Measurements from ENCODE around the gene ZNF672. TPM values are rescaled to one million over a fixed set of nuclear protein-coding genes. Genes with fewer than 3 reads are reported as not detected.

Gene ZNF672
- total and polyA plus RNA-seq, 2 of the 13 experiments (the other 11 are each of a cell fraction or from before 2014, with no cell fraction given), result 17.2 to 22.9 TPM

DNA sequence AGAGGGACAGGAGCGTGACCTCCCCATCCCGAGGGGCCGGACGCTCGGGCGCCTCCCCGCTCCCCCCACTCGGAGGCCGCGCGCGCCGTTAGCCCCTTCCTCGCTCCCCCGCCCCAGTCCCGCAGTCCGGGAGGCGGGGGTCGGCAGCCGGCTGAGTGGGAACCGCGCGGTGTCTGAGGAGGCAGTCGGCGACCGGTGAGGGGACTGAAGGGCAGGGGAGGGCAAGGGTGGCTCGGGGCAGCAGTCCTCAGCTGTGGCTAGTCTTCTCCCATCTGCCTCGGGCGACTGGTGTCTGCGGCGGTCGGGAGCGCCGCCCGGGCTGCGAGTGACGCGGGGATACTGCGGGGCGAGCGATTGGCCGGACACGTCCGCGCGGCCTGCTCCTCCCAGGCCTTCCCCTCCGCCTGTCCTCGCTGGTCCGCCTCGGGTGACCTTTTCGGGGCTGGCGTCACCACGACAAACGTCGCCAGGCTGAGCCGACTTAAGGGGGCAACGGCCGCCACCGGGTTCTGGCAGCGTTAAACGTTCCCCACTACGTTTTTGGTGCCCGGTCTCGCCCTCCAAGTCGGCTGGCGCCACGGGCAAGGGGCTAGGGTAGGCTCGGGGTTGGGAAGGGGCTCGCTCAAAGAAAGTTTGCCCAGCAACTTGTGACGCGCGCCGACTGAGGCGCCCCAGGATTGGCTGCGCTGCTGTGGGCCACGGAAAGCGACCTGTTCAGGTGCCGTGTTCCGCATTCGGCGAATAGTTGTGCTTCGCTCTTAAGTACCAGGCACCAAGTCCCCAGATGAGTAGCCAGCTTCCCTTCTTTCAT, 538 bp downstream of the ZNF672 start (continued):
- TF ChIP-seq, protein P1, sequence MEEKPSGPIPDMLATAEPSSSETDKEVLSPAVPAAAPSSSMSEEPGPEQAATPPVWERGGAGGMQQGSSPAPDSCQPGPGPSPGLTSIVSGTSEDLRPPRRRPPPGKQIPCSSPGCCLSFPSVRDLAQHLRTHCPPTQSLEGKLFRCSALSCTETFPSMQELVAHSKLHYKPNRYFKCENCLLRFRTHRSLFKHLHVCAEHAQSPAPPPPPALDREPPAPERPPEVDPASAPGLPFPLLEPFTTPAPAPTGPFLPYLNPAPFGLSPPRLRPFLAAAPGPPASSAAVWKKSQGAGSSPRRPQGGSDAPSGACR (CRISPR knock-in tag; IDR thresholded peaks at IDR 0.05), result peak; percentile 45; the same call in 1 of the 2 replicates
- TF ChIP-seq GTF3A (CRISPR knock-in tag; conservative IDR thresholded peaks at IDR 0.05) (no peak), HOXA9 (CRISPR knock-in tag; IDR thresholded peaks at IDR 0.05; ENCODE audit: borderline replicate concordance) (no peak), NPAS2 (CRISPR knock-in tag; IDR thresholded peaks at IDR 0.05; ENCODE audit: borderline replicate concordance) (no peak), ZNF382 (CRISPR knock-in tag; IDR thresholded peaks at IDR 0.05; ENCODE audit: borderline replicate concordance) (no peak), ZNF773 (CRISPR knock-in tag; IDR thresholded peaks at IDR 0.05; ENCODE audit: borderline replicate concordance) (0 out of 2 replicates have a peak, but pooled peaks have one; percentile 9), NFYB (CRISPR knock-in tag; IDR thresholded peaks at IDR 0.05) (peak; percentile 79), ZNF674 (CRISPR knock-in tag; IDR thresholded peaks at IDR 0.05; ENCODE audit: low read depth) (no peak), NR2F2 (IDR thresholded peaks at IDR 0.05; ENCODE audit: borderline replicate concordance, low read depth) (peak; percentile 14; the same call in 1 of the 2 replicates)
- TF ChIP-seq, protein P2, sequence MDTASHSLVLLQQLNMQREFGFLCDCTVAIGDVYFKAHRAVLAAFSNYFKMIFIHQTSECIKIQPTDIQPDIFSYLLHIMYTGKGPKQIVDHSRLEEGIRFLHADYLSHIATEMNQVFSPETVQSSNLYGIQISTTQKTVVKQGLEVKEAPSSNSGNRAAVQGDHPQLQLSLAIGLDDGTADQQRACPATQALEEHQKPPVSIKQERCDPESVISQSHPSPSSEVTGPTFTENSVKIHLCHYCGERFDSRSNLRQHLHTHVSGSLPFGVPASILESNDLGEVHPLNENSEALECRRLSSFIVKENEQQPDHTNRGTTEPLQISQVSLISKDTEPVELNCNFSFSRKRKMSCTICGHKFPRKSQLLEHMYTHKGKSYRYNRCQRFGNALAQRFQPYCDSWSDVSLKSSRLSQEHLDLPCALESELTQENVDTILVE (CRISPR knock-in tag; IDR thresholded peaks at IDR 0.05), result no peak
- TF ChIP-seq, protein P3, sequence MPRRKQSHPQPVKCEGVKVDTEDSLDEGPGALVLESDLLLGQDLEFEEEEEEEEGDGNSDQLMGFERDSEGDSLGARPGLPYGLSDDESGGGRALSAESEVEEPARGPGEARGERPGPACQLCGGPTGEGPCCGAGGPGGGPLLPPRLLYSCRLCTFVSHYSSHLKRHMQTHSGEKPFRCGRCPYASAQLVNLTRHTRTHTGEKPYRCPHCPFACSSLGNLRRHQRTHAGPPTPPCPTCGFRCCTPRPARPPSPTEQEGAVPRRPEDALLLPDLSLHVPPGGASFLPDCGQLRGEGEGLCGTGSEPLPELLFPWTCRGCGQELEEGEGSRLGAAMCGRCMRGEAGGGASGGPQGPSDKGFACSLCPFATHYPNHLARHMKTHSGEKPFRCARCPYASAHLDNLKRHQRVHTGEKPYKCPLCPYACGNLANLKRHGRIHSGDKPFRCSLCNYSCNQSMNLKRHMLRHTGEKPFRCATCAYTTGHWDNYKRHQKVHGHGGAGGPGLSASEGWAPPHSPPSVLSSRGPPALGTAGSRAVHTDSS (CRISPR knock-in tag; conservative IDR thresholded peaks at IDR 0.05), result no peak
- TF ChIP-seq, protein P4, sequence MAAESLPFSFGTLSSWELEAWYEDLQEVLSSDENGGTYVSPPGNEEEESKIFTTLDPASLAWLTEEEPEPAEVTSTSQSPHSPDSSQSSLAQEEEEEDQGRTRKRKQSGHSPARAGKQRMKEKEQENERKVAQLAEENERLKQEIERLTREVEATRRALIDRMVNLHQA (CRISPR knock-in tag; IDR thresholded peaks at IDR 0.05), result no peak
- TF ChIP-seq, protein P5, sequence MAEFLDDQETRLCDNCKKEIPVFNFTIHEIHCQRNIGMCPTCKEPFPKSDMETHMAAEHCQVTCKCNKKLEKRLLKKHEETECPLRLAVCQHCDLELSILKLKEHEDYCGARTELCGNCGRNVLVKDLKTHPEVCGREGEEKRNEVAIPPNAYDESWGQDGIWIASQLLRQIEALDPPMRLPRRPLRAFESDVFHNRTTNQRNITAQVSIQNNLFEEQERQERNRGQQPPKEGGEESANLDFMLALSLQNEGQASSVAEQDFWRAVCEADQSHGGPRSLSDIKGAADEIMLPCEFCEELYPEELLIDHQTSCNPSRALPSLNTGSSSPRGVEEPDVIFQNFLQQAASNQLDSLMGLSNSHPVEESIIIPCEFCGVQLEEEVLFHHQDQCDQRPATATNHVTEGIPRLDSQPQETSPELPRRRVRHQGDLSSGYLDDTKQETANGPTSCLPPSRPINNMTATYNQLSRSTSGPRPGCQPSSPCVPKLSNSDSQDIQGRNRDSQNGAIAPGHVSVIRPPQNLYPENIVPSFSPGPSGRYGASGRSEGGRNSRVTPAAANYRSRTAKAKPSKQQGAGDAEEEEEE (CRISPR knock-in tag; IDR thresholded peaks at IDR 0.05; ENCODE audit: borderline replicate concordance), result no peak
- TF ChIP-seq, protein P6, sequence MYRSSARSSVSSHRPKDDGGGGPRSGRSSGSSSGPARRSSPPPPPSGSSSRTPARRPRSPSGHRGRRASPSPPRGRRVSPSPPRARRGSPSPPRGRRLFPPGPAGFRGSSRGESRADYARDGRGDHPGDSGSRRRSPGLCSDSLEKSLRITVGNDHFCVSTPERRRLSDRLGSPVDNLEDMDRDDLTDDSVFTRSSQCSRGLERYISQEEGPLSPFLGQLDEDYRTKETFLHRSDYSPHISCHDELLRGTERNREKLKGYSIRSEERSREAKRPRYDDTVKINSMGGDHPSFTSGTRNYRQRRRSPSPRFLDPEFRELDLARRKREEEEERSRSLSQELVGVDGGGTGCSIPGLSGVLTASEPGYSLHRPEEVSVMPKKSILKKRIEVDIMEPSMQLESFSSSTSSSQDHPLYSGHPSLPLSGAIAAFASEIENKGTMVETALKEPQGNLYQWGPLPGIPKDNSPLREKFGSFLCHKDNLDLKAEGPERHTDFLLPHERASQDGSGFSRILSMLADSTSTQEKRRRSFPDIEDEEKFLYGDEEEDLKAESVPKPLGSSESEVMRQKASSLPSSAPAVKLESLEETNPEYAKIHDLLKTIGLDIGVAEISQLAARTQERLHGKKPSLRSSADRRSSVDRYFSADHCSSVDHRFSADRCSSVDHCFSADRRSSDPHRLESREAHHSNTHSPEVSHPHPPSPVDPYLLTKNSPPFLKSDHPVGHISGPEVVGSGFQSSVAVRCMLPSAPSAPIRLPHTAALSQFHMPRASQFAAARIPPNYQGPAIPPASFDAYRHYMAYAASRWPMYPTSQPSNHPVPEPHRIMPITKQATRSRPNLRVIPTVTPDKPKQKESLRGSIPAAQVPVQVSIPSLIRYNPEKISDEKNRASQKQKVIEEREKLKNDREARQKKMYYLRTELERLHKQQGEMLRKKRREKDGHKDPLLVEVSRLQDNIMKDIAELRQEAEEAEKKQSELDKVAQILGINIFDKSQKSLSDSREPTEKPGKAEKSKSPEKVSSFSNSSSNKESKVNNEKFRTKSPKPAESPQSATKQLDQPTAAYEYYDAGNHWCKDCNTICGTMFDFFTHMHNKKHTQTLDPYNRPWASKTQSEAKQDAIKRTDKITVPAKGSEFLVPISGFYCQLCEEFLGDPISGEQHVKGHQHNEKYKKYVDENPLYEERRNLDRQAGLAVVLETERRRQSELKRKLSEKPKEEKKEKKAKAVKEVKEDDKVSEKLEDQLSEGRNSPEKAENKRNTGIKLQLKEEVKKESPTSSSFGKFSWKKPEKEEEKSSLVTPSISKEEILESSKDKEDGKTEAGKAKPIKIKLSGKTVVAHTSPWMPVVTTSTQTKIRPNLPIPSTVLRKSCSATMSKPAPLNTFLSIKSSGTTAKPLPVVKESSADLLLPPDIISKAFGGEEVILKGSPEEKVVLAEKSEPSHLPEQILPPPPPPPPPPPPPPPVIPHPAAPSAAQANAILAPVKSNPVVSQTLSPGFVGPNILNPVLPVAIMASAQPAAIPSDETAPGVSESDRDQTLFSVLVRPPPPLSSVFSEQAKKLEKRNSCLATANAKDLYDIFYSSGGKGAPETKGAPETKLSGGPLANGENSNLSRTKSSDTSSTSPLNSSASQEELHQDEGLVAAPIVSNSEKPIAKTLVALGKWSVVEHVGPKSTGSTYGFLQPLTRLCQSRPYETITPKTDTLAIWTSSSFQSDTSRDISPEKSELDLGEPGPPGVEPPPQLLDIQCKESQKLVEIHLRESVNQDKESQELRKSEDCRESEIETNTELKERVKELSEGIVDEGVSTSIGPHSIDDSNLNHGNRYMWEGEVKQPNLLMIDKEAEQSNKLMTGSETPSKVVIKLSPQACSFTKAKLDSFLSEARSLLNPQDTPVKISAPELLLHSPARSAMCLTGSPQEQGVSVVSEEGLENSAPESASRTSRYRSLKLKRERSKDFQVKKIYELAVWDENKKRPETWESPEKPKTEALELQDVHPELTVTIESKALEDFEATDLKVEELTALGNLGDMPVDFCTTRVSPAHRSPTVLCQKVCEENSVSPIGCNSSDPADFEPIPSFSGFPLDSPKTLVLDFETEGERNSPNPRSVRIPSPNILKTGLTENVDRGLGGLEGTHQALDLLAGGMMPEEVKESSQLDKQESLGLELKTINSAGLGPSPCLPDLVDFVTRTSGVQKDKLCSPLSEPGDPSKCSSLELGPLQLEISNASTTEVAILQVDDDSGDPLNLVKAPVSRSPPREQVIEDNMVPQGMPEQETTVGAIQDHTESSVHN (CRISPR knock-in tag; IDR thresholded peaks at IDR 0.05), result 0 out of 2 replicates have a peak, but pooled peaks have one; percentile 37

Data from HepG2 (cell line).